Small intestine (tissue), 7 donors: ENCODE data around the gene LSS. TPM values are rescaled to one million over a fixed set of nuclear protein-coding genes. Genes with fewer than 3 reads are reported as not detected.
"Not testable (repeated sequence)": the region's sequence is repeated elsewhere in the genome, so short reads cannot be mapped to it uniquely, and the experiment has no call there.

Source experiments
- DNase-seq, 2 donors: peaks; one replicate each; pipeline versions ENCODE4 v3.0.0 to v3.0.0-alpha.2; 2013
- FAIRE-seq: peaks from 2 replicates; lab custom pipeline; 2012; peaks lifted over from hg19 to GRCh38; lab: Jason Lieb, UNC
- H3K27ac ChIP-seq, 3 donors: one replicate each; pipeline ENCODE4 v1.5.1; 2013; ENCODE audit warnings: low read length in 2 of 3, mild to moderate bottlenecking in 2 of 3, control low read depth in 1 of 3, inconsistent platforms in 1 of 3, low read depth in 1 of 3, moderate library complexity in 1 of 3
- H3K27me3 ChIP-seq, 3 donors: one replicate each; pipeline ENCODE4 v1.6.1; 2013; ENCODE audit warnings: low read length in 3 of 3, inconsistent platforms in 1 of 3; ENCODE audit not compliant: control insufficient read depth in 3 of 3, insufficient read depth in 3 of 3
- H3K36me3 ChIP-seq, 3 donors: one replicate each; pipeline ENCODE4 v1.6.1; 2013; ENCODE audit warnings: low read length in 3 of 3, inconsistent platforms in 1 of 3, low read depth in 1 of 3, mild to moderate bottlenecking in 1 of 3, moderate library complexity in 1 of 3; ENCODE audit not compliant: control insufficient read depth in 3 of 3, insufficient read depth in 2 of 3
- H3K4me1 ChIP-seq, 3 donors: one replicate each; pipeline ENCODE4 v1.6.1; 2013; ENCODE audit warnings: low read length in 2 of 3, inconsistent platforms in 1 of 3, low read depth in 1 of 3, mild to moderate bottlenecking in 1 of 3, moderate library complexity in 1 of 3; ENCODE audit not compliant: control insufficient read depth in 3 of 3, insufficient read depth in 2 of 3
- H3K4me3 ChIP-seq, 3 donors: one replicate each; pipeline ENCODE4 v1.5.1; 2013; ENCODE audit warnings: low read length in 3 of 3, control low read depth in 1 of 3, inconsistent platforms in 1 of 3, low read depth in 1 of 3, mild to moderate bottlenecking in 1 of 3, moderate library complexity in 1 of 3
- H3K9me3 ChIP-seq, 2 donors: one replicate each; pipeline ENCODE4 v1.6.1; 2013; ENCODE audit warnings: low read depth in 1 of 2, low read length in 1 of 2; ENCODE audit not compliant: control insufficient read depth in 2 of 2, insufficient read depth in 1 of 2
- WGBS, 3 donors: extraction: QIAGEN DNeasy Blood & Tissue Kit; methylation state at CpG; one replicate each; pipeline ENCODE4 v1.1.7; 2013; 5-methylcytosine and 5-hydroxymethylcytosine counted together
- polyA plus RNA-seq, 4 donors: library from polyadenylated mRNA; stranded (reverse) in 3 of 4; unstranded in 1 of 4; fragments of 200-250 nt in 3 of 4; fragments of 120-200 nt in 1 of 4; gene quantifications; one replicate each; pipeline versions ENCODE4 v1.2.1 to v1.2.3, GENCODE V29; 2013
- donor health status: healthy with polysubstance abuse.
- donor health status: control.
- donor health status: control.
- donor health status: Bipolar disorder and iron deficiency.
- donor health status: healthy.

LSS gene
- polyA plus RNA-seq, 4 donors: 13.2 to 42.1 (median 26.0) TPM

DNA sequence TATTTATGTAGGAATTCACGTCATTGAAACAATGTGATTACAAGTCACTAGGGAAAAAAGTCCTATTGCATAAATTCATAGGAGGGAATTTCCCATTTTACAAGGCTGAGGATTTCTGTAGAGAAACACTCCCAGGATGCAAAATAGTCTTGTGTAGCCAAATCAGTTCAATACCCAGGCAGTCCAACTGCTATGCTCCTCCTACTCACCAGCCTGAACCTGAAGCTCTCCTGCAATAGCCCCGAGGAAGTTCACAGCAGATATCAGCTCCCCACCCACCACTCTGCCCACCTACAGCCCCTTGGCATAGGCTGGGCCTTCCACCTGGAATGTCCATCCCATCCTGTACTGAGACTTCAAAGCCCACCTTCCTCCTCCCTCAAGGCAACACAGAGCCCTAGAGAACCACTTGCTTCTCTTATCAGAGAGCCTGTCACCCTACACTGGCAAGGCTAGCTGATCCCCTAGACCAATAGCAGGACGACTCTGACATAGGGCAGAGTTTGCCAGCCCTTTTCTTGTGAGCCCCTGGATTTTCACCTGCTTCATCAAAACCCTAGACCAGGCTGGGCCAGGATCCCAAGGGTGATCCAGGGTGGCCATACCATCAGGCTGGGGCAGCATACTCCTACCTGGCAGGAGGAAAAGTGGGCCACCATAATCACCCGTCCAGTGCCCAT, 1.5 kb downstream of the LSS start:
- Histone ChIP-seq H3K9me3 (peaks cover 0 to 2% of the 10 kb centered on the region in 2 donors), H3K4me3 (peak overlapping the region in 2 of 3 donors; percentile 2 to 75), H3K27ac (peak overlapping the region in 2 of 3 donors; percentile 7 to 27), H3K4me1 (peaks cover 0 to 15% (median 5%) of the 10 kb centered on the region in 3 donors), H3K36me3 (peaks cover 0 to 16% (median 0%) of the 10 kb centered on the region in 3 donors), H3K27me3 (no peaks in the 10 kb centered on the region)
- DNase-seq (peak; percentile 26 to 37), FAIRE-seq (no peak)
- WGBS, 3 donors: 37 to 62% (median 46%) methylated on average over 4 of the region's 4 CpGs

DNA sequence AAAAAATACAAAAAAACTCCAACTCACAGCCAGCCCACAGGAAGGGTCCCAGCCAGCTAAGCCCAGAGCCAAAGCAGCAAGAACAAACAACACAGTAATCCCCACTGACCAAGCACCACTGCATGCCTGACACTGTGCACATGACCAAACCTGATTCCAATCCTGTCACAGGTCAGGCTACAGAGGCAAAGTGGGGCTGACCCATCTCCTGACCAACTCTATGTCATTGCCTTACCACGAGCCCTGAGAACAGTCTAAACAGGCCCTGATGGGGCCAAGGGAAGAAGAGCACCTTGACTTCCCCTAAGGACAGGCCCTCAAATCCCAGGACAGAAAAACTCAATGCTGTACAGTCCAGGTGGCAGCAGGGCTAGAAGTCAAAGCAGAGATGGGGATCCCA, 2.4 kb downstream of the LSS start:
- Histone ChIP-seq H3K4me1 (peaks cover 0 to 15% (median 5%) of the 10 kb centered on the region in 3 donors), H3K4me3 (no peak overlapping the region), H3K36me3 (peaks cover 0 to 20% (median 0%) of the 10 kb centered on the region in 3 donors), H3K9me3 (no peaks in the 10 kb centered on the region), H3K27me3 (no peaks in the 10 kb centered on the region), H3K27ac (peak overlapping the region in 1 of 3 donors; percentile 2)
- DNase-seq (no peak), FAIRE-seq (no peak)
- 87 to 94% (median 89%) methylated on average over 1 of the region's 1 CpG for WGBS, 3 donors

DNA sequence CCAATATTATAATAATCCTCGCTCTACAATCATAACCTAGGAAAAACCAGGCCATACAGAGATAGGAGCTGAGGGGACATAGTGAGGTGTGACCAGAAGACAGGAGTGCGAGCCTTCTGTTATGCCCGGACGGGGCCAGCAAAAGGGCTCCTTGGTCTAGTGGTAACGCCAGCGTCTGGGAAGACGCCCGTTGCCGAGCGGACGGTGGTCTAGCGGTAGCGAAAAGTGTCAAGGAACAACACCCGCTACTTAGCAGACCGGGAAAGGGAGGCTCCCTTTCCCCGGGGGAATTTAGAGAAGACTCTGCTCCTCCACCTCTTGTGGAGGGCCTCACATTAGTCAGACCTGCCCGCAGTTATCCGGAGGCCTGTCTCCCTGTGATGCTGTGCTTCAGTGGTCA, 4.9 kb downstream of the LSS start:
- H3K9me3 ChIP-seq, H3K27me3 ChIP-seq, DNase-seq, H3K27ac ChIP-seq, H3K4me3 ChIP-seq, FAIRE-seq: not testable (repeated sequence)
- Histone ChIP-seq H3K36me3 (peaks cover 3 to 42% (median 4%) of the 10 kb centered on the region in 3 donors), H3K4me1 (peaks cover 0 to 11% (median 5%) of the 10 kb centered on the region in 3 donors)
- 94 to 95% (median 95%) methylated on average over 18 of the region's 18 CpGs for WGBS, 3 donors

GRCh38 chr21:46223217-46223616, 5.4 kb downstream of the LSS start:
- Histone ChIP-seq H3K27ac (no peak overlapping the region), H3K4me1 (peaks cover 0 to 11% (median 5%) of the 10 kb centered on the region in 3 donors), H3K36me3 (peaks cover 3 to 42% (median 4%) of the 10 kb centered on the region in 3 donors), H3K9me3 (no peaks in the 10 kb centered on the region), H3K27me3 (no peaks in the 10 kb centered on the region), H3K4me3 (no peak overlapping the region)
- WGBS, 3 donors: 86 to 96% (median 90%) methylated on average over 7 of the region's 7 CpGs
- DNase-seq: no peak
- FAIRE-seq: no peak

DNA sequence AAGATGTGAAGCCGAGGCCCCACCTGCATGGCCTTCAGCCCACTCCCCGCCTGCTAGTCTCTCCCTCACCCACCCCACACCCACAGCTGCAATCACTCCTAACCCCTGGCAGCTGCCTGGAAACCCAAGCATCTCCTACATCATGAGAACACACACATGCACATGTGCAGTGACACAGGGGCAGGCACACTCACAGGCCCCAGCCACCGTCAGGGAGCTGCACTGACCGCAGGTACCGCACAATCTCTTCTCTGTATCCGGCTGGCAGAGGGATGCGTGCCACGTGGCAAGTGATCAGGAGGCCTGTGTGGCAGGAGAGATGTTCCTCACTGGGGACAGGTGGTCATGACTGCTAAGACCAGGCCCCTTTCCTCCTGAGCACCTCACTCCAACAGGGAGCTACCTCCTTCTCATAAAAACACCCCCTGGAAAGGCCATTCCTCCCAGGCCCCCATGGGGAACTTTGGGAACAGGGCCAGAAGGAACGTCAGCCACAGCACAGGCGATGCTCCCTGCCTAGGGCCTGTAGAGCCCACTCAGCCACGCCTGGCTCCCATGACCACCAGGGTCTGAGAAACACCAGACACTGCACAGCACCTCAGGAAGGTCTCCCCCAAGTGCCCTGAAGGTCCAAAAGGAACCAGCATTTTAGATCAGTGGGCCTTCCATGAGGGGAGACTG, 6.0 kb downstream of the LSS start:
- Histone ChIP-seq H3K9me3 (no peaks in the 10 kb centered on the region), H3K4me3 (no peak overlapping the region), H3K36me3 (peaks cover 3 to 43% (median 5%) of the 10 kb centered on the region in 3 donors), H3K4me1 (peaks cover 0 to 8% (median 5%) of the 10 kb centered on the region in 3 donors), H3K27me3 (no peaks in the 10 kb centered on the region), H3K27ac (no peak overlapping the region)
- WGBS, 3 donors: 83 to 92% (median 89%) methylated on average over 11 of the region's 11 CpGs
- no peak for FAIRE-seq
- no peak for DNase-seq

- 84 to 88% (median 86%) methylated on average over 16 of the region's 16 CpGs for WGBS, 3 donors
- no peaks in the 10 kb centered on the region for H3K27me3 ChIP-seq
- H3K4me3 ChIP-seq: no peak overlapping the region
- DNase-seq (no peak), FAIRE-seq (no peak)
- H3K27ac ChIP-seq: no peak overlapping the region
- peaks cover 3 to 45% (median 6%) of the 10 kb centered on the region in 3 donors for H3K36me3 ChIP-seq
- H3K4me1 ChIP-seq: peaks cover 0 to under 1% (median under 1%) of the 10 kb centered on the region in 3 donors
- no peaks in the 10 kb centered on the region for H3K9me3 ChIP-seq
Observed at GRCh38 chr21:46221664-46222435, 6.7 kb downstream of the LSS start.

- Histone ChIP-seq H3K4me3 (no peak overlapping the region), H3K9me3 (no peaks in the 10 kb centered on the region), H3K4me1 (no peaks in the 10 kb centered on the region), H3K27me3 (no peaks in the 10 kb centered on the region), H3K36me3 (peaks cover 3 to 51% (median 6%) of the 10 kb centered on the region in 3 donors), H3K27ac (no peak overlapping the region)
- DNase-seq (no peak), FAIRE-seq (no peak)
- 94 to 96% (median 94%) methylated on average over 8 of the region's 8 CpGs for WGBS, 3 donors
Observed at GRCh38 chr21:46220847-46221246, 7.7 kb downstream of the LSS start.

DNA sequence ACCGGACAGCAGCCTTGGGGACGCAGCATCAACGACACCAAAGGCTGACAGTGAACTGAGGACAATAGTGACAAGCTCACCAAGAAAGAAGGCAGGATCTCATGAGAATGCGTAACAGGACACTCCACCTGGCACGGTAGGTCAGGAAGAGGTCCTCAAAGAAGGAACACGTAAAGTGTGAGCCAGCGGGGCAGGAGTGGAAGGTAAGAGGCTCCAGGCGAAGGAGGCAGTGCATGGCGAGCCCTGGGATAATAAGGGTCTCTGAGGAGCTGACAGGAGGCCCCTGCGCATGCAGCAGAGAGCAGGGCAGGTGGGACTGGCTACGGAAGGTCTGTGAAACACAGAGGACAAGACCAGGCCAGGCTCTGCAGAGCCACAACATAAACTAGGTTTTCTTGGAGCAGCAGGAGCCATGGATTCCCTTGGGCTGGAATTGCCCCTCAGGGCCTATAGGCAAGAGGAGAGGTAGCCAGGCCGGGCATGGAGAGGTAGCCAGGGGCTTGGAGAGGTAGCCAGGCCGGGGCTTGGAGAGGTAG, 8.2 kb downstream of the LSS start:
- no peak overlapping the region for H3K27ac ChIP-seq
- no peaks in the 10 kb centered on the region for H3K4me1 ChIP-seq
- DNase-seq (no peak), FAIRE-seq (no peak)
- H3K27me3 ChIP-seq: no peaks in the 10 kb centered on the region
- peaks cover 3 to 53% (median 6%) of the 10 kb centered on the region in 3 donors for H3K36me3 ChIP-seq
- H3K4me3 ChIP-seq: no peak overlapping the region
- WGBS, 3 donors: 93 to 97% (median 95%) methylated on average over 13 of the region's 13 CpGs
- H3K9me3 ChIP-seq: no peaks in the 10 kb centered on the region
